ENCODE data around the gene NPW.
A peak's percentile ranks its signal among the peaks of the same experiment; 100 is the strongest.
"Not testable (repeated sequence)": the region's sequence is repeated elsewhere in the genome, so short reads cannot be mapped to it uniquely, and the experiment has no call there.

The NPW gene

DNA sequence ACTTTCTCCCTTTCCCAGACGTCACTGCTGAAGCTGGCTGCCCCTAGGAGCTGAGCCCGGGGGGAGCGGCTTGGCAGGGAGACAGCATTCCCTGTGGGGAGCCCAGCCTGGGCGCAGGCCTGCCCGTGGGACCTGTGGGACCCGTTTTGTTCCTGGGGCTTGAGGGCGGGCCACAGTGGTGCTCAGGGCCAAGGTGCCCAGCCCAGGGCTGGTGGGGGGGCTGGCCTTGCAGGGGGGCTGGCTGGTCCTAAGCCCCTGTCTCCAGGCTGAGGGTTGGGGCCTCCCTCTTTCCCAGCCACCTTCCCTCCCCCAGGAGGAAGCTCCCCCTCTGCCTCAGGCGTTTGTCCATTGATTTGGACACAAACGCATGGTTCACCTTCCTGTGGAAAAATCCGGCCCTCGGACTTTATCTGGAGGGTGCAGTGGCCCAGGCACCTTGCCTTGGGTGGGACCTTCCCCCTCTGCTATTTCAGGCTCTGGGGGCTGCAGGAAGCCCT, 11.5 kb downstream of the NPW start:
- TF ChIP-seq, protein P1, sequence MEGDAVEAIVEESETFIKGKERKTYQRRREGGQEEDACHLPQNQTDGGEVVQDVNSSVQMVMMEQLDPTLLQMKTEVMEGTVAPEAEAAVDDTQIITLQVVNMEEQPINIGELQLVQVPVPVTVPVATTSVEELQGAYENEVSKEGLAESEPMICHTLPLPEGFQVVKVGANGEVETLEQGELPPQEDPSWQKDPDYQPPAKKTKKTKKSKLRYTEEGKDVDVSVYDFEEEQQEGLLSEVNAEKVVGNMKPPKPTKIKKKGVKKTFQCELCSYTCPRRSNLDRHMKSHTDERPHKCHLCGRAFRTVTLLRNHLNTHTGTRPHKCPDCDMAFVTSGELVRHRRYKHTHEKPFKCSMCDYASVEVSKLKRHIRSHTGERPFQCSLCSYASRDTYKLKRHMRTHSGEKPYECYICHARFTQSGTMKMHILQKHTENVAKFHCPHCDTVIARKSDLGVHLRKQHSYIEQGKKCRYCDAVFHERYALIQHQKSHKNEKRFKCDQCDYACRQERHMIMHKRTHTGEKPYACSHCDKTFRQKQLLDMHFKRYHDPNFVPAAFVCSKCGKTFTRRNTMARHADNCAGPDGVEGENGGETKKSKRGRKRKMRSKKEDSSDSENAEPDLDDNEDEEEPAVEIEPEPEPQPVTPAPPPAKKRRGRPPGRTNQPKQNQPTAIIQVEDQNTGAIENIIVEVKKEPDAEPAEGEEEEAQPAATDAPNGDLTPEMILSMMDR (IDR thresholded peaks at IDR 0.05; ENCODE audit: low read depth, low read length), result no peak
- no peak for DNase-seq (ENCODE audit: low read depth, low spot score)
- no peak overlapping the region for H3K4me3 ChIP-seq (ENCODE audit: low read depth, low read length)
- in situ Hi-C loops (cut with HindIII; ENCODE audit: low sequenced_read_pairs), result no loop called here

DNA sequence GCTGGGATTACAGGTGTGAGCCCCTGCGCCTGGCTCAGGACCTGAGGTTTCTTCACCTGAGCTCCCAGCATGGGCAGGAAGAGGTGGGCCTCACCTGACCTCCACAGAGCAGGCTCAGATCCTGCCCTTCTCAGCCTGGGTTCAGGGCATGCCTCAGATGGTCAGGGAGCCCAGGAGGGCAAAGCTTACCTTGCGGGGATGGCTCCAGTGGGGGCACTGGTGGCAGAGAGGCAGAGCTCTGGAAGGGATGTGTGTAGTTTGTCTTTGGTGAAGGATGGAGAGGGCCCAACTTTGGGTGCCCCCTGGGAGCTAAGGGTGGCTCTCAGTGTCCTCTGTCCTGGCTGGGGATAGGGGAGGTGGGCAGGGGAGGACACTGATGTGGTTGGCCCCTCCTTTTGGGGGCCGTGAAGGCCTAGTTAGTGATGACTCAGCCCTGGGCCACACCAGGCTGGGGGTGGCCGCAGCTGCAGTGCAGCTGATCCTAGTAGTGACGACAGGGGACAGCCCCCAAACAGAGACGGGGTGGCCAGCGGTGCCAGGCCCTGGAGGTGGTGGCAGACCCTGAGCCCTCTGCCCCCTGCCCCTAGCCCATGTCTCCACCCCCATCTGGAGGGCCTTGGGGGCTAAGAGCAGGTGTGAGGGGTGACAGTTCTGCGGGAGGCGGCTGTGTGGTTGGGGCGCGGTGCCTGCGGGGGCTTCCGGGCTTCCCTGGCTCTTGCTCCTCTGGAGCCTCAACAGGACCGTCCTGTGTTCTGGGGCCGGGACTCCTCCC, 12.9 kb downstream of the NPW start:
- H3K4me3 ChIP-seq (ENCODE audit: low read depth, low read length), result no peak overlapping the region
- in situ Hi-C loops (cut with HindIII; ENCODE audit: low sequenced_read_pairs), result no loop called here
- no peak for DNase-seq (ENCODE audit: low read depth, low spot score)
- TF ChIP-seq, protein P1 (IDR thresholded peaks at IDR 0.05; ENCODE audit: low read depth, low read length), result no peak

DNA sequence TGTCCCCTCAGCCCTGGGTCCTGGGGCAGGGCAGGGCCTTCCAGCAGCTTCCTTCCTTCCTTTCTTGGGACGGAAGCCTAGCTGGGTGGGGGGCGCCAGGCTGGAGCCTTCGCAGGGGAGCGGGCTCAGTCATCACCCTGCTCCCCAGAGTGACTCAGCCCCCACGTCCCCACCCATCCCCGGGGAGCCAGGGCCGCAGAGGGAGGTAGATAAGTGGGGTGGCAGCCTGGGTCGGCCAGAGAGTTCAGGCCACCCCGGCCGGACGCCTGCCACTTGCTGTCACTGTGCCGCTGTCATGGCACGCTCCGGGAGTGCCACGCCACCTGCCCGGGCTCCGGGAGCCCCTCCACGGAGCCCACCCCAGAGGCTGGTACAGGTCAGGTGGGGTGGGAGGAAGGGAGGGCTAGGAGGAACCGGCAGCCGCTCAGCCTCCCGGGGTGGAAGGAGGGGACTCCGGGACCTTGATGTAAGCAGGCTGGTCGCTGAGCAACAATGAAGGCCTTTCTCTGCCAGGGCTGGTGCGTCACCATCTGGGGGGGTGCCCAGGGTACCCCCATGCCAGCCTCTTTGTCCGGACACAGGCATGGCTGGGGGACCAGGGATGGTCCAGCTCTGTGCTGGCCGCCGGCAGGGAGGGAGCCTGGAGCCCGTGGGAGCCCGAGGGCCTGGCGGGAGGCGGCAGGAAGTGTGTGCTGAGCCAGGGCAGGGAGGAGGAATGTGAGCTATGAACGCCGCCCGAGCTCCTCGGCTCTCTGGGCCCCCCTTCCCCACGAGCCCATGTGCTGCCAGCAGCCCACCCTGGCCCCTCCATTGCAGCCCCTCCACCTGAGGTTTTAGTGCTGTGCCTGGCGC, 13.7 kb downstream of the NPW start:
- peak overlapping the region; percentile 28 for H3K4me3 ChIP-seq (ENCODE audit: low read depth, low read length)

DNA sequence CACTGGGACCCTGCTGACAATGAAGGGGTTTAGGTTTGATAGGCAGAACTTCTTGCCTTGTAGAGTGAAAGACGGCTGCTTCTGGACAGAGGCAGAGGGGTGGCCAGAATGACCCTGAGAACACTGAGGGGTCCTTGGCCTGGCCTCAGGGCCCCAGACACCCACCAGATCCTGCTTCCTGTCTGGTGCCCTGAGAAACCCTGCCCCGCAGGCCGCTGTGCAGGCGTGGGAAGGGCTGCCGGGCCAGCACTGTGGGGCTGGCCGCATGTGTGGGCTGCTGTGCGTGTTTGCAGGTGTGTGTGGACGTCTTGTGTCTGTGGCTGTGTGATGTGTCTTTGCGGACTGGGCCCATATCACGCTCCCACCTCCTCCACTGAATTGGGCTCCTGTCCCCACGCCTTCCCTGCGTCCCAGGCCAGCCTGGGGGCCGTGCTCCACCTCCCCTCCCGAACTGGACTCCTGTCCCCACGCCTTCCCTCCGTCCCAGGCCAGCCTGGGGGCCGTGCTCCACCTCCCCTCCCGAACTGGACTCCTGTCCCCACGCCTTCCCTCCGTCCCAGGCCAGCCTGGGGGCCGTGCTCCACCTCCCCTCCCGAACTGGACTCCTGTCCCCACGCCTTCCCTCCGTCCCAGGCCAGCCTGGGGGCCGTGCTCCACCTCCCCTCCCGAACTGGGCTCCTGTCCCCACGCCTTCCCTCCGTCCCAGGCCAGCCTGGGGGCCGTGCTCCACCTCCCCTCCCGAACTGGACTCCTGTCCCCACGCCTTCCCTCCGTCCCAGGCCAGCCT, 14.5 kb downstream of the NPW start:
- H3K4me3 ChIP-seq (ENCODE audit: low read depth, low read length), result peak overlapping the region; percentile 28
- in situ Hi-C loops (cut with HindIII; ENCODE audit: low sequenced_read_pairs), result not testable (repeated sequence)
- DNase-seq (ENCODE audit: low read depth, low spot score), result peak; percentile 22

More for the DNA sequence above, 13.7 kb downstream of the NPW start:
- TF ChIP-seq, protein P1 (IDR thresholded peaks at IDR 0.05; ENCODE audit: low read depth, low read length), result no peak
- peak; percentile 66 for DNase-seq (ENCODE audit: low read depth, low spot score)
- in situ Hi-C loops (cut with HindIII; ENCODE audit: low sequenced_read_pairs), result no loop called here

DNA sequence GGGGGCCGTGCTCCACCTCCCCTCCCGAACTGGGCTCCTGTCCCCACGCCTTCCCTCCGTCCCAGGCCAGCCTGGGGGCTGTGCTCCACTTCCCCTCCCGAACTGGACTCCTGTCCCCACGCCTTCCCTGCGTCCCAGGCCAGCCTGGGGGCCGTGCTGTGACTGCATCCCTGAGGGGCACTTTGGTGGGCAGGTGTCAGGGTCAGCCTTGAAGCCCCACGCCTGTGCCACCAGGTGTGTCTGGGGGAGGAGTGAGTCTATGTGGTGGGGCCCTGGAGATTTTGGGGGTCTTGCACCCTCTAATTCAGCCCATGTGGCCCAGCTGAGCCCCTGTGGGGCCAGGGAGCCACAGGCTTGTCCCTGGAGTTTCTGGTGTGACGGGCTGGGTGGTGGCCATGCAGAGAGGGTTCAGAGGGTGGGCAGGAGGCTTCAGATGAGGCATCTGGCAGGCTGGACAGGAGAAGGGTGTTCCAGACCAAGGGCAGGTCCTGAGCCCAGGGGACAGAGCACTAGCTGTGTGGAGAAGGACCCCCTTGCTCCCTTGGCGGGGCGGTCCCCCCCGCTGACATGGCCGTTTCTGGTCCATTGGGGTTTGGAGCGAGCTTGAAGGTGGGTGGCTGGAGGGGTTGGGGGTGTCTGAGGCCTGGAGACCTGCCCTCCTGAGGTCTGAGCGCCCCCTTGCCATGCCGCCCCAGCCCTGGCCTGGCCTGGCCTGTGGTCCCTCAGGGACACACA, 15.3 kb downstream of the NPW start:
- no peak for DNase-seq (ENCODE audit: low read depth, low spot score)
- H3K4me3 ChIP-seq (ENCODE audit: low read depth, low read length), result no peak overlapping the region
- in situ Hi-C loops (cut with HindIII; ENCODE audit: low sequenced_read_pairs), result no loop called here
- TF ChIP-seq, protein P1 (IDR thresholded peaks at IDR 0.05; ENCODE audit: low read depth, low read length), result no peak

DNA sequence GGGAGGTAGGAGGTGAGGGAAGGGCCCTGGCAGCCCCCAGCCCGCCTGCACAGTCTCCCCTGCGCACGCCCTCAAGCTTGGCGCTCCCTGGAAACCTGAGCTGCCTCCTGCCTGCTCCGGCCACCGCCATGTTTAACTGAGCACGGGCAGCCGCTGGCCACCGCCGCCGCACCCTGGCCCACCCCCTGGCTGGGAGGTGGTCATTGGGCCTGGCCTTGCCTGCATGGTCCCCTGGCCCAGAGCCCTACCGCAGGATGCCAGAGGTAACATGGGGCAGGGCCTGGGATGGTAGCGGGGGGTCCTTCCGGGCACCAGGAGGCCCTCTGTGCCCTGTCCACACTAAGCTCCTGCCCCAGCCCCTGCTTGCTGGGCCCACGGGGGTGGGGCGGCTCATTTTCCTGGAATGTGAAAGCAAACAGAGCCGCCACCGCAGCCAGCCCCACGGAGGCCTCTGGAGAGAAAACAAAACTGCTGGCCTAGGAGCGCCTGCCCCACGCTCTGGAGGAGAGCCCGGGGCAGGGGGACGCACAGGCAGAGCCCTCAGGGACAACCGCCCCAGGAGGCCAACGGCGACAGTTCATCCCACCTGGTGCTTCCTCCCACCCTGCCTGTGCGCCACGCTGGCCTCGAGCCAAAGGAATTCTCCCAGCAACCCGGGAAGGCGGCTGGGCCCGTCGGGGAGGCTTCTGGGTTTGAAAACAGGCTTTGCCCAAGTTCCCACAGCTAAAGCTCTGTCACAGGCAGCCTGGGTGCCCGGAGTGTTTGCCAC, 16.0 kb downstream of the NPW start:
- no peak overlapping the region for H3K4me3 ChIP-seq (ENCODE audit: low read depth, low read length)
- peak; percentile 93 for DNase-seq (ENCODE audit: low read depth, low spot score)
- TF ChIP-seq, protein P1 (IDR thresholded peaks at IDR 0.05; ENCODE audit: low read depth, low read length), result no peak
- in situ Hi-C loops (cut with HindIII; ENCODE audit: low sequenced_read_pairs), result no loop called here
